Measurements from ENCODE around the gene ABCC8.

ABCC8 gene

DNA sequence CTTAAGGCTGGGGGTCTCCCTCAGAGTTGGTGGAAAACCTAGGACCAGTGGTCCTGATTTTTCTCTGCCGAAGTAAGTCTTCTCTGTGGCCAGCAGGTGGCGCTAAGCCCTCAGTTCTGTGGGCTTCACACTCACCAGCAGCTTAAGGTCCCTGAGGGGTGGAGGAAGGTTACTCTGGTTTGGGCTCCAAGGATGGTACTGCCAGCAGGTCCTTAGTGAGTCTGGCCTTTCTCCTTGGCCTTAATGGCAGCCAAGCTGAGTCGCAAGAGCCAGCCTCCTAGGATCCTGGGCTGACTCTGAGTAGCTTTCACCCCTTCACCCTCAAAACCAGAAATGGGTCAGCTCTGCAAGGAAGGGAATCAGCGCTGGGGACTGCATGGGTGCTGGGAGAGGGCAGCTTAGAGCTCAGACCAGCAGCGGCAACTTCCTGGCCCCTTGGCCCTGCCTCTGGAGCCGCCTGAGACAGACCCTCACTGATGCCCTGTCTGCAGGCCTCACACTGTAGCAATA is 92.6 kb downstream of the ABCC8 start:
- DNase-seq = peak; percentile 75

DNA sequence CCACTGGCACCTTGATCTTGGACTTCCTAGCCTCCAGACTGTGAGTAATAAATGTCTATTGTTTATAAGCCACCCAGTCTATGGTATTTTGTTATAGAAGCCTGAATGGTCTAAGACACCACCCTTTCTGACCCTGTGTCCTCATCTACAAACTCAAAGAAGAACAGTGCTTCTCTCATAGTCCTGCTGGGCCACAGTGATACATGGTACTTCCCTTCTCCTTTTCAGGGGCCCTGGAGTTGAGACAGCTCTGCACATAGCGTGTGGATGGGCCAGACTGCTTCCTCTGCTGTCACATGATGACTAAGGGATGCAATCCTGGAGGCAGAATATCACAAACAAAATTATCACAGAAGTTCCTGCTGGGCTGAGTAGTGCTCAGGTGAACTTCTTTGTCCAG is 93.2 kb downstream of the ABCC8 start:
- DNase-seq = no peak

GRCh38 chr11:17382046-17382728 is 94.5 kb downstream of the ABCC8 start:
- no peak for DNase-seq

GRCh38 chr11:17381156-17381555 is 95.5 kb downstream of the ABCC8 start:
- DNase-seq = no peak

DNA sequence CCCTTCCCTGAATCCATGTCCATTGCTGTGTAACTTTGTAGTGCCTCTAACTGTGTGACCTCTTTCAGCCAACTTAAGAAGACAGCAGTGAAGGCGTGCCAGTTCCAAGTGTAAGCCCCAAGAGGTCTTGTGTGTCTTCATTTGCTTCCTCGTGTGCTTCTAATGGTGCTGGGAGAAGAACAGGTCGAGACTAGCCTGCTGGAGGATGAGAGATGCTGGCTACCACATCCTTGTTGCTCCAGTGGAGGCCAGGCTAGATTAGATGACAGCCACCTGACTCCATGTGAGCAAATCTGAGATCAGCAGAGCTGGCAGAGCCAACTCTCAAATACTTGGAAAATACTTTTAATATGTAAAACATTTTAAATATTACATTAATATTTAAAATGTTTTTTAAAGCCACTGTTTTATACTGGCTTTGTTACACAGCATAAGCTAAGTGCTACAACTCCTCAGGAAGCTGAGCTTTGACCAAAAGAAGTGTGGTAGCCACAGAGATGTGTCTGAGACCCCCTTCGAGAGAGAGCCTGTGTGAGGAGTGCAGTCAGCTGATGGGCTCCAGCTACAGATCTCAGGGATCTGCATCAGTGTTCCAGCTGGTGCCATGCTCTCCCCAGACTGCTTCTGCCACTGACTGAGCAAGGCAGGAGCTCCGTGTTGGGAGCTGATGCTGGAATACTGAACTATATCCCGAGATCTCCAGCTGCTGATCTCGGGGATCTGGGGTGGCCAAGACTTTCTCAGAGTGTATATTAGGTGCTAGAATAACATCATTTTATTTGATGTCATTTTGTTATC is 97.1 kb downstream of the ABCC8 start:
- no peak for DNase-seq

DNA sequence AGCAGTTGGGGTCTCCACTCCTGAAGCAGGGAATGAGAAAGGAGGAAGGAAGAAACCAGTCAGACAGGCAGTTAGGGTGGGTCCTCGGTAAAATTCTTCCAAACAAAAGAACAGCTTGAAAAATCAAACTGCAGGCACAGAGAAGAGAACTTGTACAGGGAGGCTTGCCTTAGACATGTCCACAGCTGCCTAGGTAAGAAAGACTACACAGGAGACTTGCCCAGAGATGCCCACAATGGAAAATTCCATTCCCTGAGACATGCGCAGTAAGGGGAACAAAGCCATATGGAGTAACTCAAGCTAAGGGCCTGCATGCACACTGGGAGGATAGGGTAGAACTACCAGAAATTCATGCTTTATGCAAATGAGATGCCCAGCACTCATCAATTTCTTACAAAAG is 98.0 kb downstream of the ABCC8 start:
- no peak for DNase-seq

DNA sequence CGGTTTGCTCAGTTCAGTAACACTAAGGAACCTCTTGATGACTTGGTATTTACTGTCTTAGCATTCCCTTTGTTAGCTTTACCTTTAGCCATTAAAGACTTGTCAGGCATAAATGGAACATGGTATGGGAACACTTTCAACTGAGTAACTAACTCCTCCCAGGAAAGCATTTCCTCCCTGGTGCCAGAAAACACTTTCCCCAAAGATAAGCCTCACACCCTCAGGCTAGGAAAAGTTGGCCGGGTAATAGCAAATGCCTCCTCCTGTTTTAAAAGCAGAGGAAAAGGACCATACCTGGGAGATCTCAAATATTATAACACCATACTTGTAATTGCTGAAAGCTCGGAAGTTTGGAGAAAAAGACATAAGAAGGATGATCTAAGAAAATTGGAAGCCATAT is 100.2 kb downstream of the ABCC8 start:
- DNase-seq = no peak

- DNase-seq = no peak
These were observed 101.1 kb downstream of the ABCC8 start for GRCh38 chr11:17375547-17375946.

DNA sequence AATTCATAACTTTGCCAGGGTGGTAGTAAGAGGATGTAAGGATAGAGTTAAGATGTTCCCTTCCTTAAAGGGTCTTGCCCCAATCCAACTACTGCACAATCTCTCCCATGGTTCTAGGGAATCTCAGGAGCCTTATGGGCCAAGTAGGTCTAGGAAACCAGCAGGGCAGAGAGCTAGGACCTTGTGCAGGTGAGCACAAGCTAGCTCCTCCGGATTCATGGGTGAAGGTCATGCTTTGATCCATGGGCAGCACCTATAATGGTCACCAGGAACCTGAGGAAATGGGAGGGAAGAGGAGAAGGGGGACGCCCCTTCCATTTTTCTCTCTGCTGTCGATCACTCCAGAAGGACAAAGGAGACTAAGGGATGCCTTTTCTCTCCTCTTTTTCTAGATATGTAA is 105.0 kb downstream of the ABCC8 start:
- no peak for DNase-seq

- DNase-seq = no peak
These were observed 106.9 kb downstream of the ABCC8 start for GRCh38 chr11:17369684-17370243.

GRCh38 chr11:17369094-17369493 is 107.6 kb downstream of the ABCC8 start:
- DNase-seq = no peak

DNA sequence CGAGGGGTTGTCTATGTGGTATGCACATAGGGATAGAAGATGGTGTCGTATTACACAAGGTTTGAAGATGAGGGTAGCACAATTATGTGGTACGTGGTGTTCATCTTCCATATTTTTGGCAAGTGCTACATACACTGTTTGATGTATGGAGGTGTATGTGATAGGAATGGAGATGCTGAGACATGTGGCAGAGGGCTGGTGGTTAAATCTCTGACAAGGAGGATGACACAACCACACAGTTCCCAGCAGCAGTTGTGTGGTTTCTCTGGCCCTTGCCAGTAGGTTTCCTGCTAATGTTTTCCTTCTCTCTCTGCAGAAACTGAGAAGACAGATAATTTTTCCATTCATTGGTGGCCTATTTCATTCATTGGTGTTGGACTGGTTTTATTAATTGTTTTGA is 108.1 kb downstream of the ABCC8 start:
- DNase-seq = no peak

GRCh38 chr11:17366495-17366894 is 110.2 kb downstream of the ABCC8 start:
- DNase-seq = no peak

DNA sequence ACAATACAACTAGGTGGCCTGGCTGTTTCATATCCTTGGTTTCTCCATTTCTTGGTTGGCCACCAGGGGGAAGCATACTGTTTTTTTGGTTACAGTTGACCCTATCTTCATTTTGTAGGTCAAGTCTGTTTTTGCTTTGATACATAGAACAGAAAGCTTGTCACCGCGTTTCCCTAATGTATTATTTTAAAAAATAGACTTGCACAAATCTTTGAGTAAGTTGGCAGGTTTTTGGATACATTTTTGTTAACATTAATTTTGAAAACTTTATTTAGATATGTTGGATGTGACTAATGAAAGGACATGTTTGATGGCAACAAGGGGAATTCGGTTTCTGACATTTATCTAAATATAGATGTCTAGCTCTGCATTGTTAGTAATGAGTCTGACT is 122.0 kb downstream of the ABCC8 start:
- DNase-seq = peak; percentile 74

GRCh38 chr11:17353821-17354600 is 122.6 kb downstream of the ABCC8 start:
- DNase-seq = no peak

GRCh38 chr11:17352950-17353820 is 123.5 kb downstream of the ABCC8 start:
- peak; percentile 26 for DNase-seq

DNA sequence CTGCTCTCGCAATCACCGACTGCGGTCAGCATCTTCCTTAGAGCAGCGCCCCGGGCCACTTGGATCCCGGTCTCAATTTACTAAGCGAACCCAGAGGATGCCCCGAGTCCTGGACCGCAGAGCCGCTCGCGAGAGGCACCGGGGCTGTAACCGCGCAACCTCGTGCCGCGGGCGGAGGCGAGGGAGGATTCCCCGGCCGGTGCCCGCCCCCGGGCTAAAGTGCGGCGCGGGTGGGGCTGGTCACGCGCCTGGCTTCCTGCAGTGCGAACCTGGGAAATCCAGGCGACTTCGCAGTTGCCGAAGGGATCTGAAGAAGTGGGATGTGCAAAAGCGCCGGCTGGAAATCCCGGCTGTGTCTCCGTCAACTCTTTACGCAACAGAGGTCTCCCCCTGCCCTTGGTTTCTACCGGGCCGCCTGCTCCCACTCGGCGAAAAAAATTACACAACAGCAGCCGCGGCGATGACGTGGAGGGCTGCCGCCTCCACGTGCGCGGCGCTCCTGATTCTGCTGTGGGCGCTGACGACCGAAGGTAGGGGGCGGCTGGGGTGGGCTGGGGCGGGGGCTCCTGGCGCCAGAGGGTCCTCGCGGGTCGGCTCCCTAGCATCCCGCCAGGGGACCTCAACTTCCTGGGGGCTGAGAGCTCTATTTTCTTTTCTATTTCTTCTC is 125.0 kb downstream of the ABCC8 start, which contains the start of gene NCR3LG1:
Gene NCR3LG1, plus strand, starts transcription at position 291 of the 667 bp plus-strand sequence. Its CDS starts 170 bp downstream, at position 461.
- DNase-seq = no peak

DNA sequence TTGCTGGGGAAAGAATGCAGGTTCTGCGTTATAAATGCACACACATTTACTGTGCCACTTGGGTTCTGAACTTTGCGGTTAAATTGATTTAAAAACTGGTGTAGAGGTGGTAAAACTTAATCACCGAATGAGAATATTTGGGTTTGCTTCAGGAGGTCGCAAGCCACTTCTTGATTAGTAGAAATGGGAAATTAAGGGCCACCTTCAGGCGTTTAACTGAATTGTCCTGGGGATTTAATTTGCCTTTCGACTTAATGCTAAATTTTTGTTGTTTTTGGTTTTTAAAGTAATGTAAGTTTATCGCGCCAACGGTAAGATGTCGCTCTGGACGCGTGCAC is 125.5 kb downstream of the ABCC8 start:
- DNase-seq = no peak

DNA sequence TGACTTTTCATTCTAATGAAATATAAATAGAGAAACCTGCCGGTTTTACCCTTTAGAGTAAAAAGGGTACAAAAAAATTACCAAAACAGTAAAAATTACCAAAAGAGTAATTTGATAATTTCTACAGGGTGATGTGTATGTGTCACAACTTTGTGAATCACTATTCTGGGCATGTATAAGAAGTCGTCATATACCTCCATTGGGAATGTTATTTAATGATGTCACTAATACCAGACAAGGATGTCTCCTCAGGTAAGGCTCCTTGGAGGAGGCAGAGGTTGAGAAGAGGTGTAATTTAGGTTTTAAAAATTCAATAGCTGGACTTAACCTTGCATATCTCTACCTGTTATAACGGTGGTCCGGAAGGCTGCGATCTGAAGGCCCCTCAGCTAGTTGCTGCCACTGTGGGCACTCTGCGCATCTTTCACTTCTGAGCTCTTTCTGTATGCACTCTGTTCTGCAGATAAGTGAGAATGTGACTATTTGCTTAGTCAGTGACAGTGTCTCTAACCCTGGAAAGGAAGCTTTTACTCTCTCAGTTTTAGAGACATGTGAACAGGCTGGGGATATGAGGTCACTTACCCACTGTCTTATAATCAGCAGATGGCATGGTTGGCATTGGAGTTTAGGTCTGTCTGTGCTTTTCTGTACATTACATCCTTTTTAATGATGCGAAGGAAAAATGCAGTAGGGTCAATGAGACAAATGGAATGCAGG is 126.0 kb downstream of the ABCC8 start:
- no peak for DNase-seq

DNA sequence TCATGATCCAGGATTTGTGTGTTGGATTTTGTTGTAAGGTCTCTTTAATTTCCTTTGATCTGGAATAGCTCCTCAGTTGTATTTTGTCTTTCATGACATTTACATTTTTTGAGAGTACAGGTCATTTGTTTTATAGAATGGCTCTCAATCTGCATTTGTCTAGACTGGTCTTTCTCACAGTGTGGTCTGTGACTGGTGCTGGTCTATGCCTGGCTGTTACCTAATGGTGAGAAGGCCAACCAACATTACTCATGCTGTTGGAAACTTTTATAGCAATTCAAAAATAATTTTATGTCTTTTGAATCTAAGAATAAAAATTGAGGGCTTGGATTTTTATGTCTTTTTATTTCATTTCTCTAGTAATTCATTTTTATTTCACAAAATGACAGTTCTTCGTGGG is 129.0 kb downstream of the ABCC8 start:
- no peak for DNase-seq

DNA sequence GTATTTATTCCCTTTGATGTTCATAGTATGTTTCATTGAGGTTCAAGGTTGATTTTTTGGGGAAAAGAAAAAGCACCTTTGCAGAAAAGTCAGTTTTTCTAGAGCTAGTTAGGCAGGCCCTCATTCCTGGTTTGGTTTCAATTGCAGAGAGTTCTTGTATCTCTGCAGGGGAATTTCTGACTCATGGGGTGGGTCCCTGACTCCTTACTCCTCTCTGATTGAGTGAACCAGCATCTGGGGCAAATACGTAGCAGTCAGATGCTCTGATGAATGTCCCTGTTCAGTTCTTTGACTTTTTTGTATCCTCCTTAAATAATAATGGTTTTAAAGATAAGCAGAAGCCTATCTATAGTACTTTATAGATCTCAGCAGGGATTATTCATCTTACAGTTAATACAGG is 132.7 kb downstream of the ABCC8 start:
- DNase-seq = peak; percentile 18
